ENCODE data around the gene MLST8. TPM values are rescaled to one million over a fixed set of nuclear protein-coding genes. Genes with fewer than 3 reads are reported as not detected.
"Not testable (repeated sequence)": the region's sequence is repeated elsewhere in the genome, so short reads cannot be mapped to it uniquely, and the experiment has no call there.

The MLST8 gene
- total RNA-seq, 2 experiments from 2014 or later = 22.9 to 26.4 TPM

- Histone ChIP-seq H3K36me3 (ENCODE audit: insufficient read depth, low read length) (peaks cover 26% of the 10 kb centered on the region), H3K4me1 (ENCODE audit: insufficient read depth, low read length) (peaks cover 11% of the 10 kb centered on the region), H3K27ac (ENCODE audit: low read depth in 1 of 2, low read length in 2 of 2) (no peak overlapping the region), H3K4me3 (ENCODE audit: low read length) (no peak overlapping the region), H3K27me3 (ENCODE audit: control insufficient read depth in 1 of 2, insufficient read depth in 2 of 2, low read length in 2 of 2) (peaks cover 0 to 12% of the 10 kb centered on the region in 2 experiments), H3K9me3 (ENCODE audit: control insufficient read depth in 1 of 2, insufficient read depth in 1 of 2, low read length in 2 of 2) (no peaks in the 10 kb centered on the region)
- ChIA-PET POLR2A (interaction anchor here (1.0 kb wide), 1 partner anchor 13 kb away, joined by 3 read pairs; the partner anchor contains the start of gene ECI1), CTCF (no interaction called here)
- Mint-ChIP-seq H3K27me3 (peaks cover 4% of the 10 kb centered on the region), H3K36me3 (ENCODE audit: low read depth) (peaks cover 21% of the 10 kb centered on the region), H3K4me1 (ENCODE audit: low read depth) (no peaks in the 10 kb centered on the region), H3K27ac (no peak overlapping the region), H3K9me3 (no peaks in the 10 kb centered on the region), H3K4me3 (no peak overlapping the region)
- no peak for DNase-seq
- no peak for TF ChIP-seq CTCF (IDR thresholded peaks at IDR 0.05)
- ATAC-seq (ENCODE audit: poor library complexity) = no peak
- intact Hi-C loops (cut with DNase I, micrococcal nuclease) = no loop called here
Measured at GRCh38 chr16:2238838-2239675, 33.8 kb downstream of the MLST8 start.

GRCh38 chr16:2240331-2240730 is 35.1 kb downstream of the MLST8 start:
- intact Hi-C loops (cut with DNase I, micrococcal nuclease); H3K9me3 ChIP-seq (ENCODE audit: control insufficient read depth in 1 of 2, insufficient read depth in 1 of 2, low read length in 2 of 2); ATAC-seq (ENCODE audit: poor library complexity); H3K27ac ChIP-seq (ENCODE audit: low read depth in 1 of 2, low read length in 2 of 2); H3K9me3 Mint-ChIP-seq; H3K4me1 Mint-ChIP-seq (ENCODE audit: low read depth); H3K4me3 Mint-ChIP-seq; H3K27ac Mint-ChIP-seq; CTCF ChIA-PET; DNase-seq; H3K27me3 Mint-ChIP-seq; H3K4me3 ChIP-seq (ENCODE audit: low read length): not testable (repeated sequence)
- H3K27me3 ChIP-seq (ENCODE audit: control insufficient read depth in 1 of 2, insufficient read depth in 2 of 2, low read length in 2 of 2) = peaks cover 0 to 12% of the 10 kb centered on the region in 2 experiments
- POLR2A ChIA-PET = interaction anchor here (0.7 kb wide), 1 partner anchor 28 kb away, joined by 3 read pairs; no protein-coding TSS in a partner anchor
- H3K4me1 ChIP-seq (ENCODE audit: insufficient read depth, low read length) = peaks cover 11% of the 10 kb centered on the region
- H3K36me3 ChIP-seq (ENCODE audit: insufficient read depth, low read length) = peaks cover 29% of the 10 kb centered on the region
- peaks cover 23% of the 10 kb centered on the region for H3K36me3 Mint-ChIP-seq (ENCODE audit: low read depth)

GRCh38 chr16:2242598-2242997 is 37.3 kb downstream of the MLST8 start:
- H3K4me1 ChIP-seq (ENCODE audit: insufficient read depth, low read length) = no peaks in the 10 kb centered on the region
- ChIA-PET CTCF (no interaction called here), POLR2A (interaction anchor here (0.8 kb wide), 1 partner anchor 28 kb away, joined by 3 read pairs; the partner anchor contains the start of gene PGP)
- H3K27me3 Mint-ChIP-seq = no peaks in the 10 kb centered on the region
- no peaks in the 10 kb centered on the region for H3K9me3 Mint-ChIP-seq
- no peaks in the 10 kb centered on the region for H3K9me3 ChIP-seq (ENCODE audit: control insufficient read depth in 1 of 2, insufficient read depth in 1 of 2, low read length in 2 of 2)
- no peaks in the 10 kb centered on the region for H3K27me3 ChIP-seq (ENCODE audit: control insufficient read depth in 1 of 2, insufficient read depth in 2 of 2, low read length in 2 of 2)
- TF ChIP-seq CTCF (IDR thresholded peaks at IDR 0.05) = no peak
- peaks cover 21% of the 10 kb centered on the region for H3K36me3 Mint-ChIP-seq (ENCODE audit: low read depth)
- no peaks in the 10 kb centered on the region for H3K4me1 Mint-ChIP-seq (ENCODE audit: low read depth)
- H3K36me3 ChIP-seq (ENCODE audit: insufficient read depth, low read length) = peaks cover 40% of the 10 kb centered on the region
- H3K4me3 ChIP-seq (ENCODE audit: low read length) = no peak overlapping the region
- intact Hi-C loops (cut with DNase I, micrococcal nuclease) = no loop called here
- H3K4me3 Mint-ChIP-seq = no peak overlapping the region
- DNase-seq (no peak), ATAC-seq (ENCODE audit: poor library complexity) (no peak)
- no peak overlapping the region for H3K27ac Mint-ChIP-seq
- H3K27ac ChIP-seq (ENCODE audit: low read depth in 1 of 2, low read length in 2 of 2) = no peak overlapping the region
